Amygdala (tissue), 56 donors: ENCODE results near the gene CETP.
"Not testable (repeated sequence)": the region's sequence is repeated elsewhere in the genome, so short reads cannot be mapped to it uniquely, and the experiment has no call there.

Experiments used
- DNase-seq, 56 donors: peaks; one replicate each; lab custom pipeline; 2025; lab: John Stamatoyannopoulos, UW

CETP gene

DNA sequence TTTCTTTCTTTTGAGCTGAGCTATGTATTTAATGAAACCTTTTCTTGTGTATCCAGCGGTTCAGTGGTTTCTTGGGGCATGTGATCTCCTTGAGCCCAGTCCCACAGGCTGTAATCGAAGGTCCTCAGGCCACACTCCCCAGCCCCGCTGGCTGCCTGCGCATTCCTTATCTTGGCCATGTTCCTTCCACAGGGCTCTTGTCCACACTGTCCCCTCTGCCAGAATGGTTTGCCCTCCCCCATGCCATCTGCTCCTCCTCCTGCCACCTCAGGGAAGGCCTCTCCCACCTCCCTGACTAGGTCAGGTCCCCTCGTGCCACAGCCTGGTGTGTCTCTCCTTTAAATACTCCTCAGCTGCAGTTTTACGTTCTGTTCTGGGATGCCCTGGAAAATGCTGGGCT is 15.5 kb downstream of the CETP start:
- no peak for DNase-seq

DNA sequence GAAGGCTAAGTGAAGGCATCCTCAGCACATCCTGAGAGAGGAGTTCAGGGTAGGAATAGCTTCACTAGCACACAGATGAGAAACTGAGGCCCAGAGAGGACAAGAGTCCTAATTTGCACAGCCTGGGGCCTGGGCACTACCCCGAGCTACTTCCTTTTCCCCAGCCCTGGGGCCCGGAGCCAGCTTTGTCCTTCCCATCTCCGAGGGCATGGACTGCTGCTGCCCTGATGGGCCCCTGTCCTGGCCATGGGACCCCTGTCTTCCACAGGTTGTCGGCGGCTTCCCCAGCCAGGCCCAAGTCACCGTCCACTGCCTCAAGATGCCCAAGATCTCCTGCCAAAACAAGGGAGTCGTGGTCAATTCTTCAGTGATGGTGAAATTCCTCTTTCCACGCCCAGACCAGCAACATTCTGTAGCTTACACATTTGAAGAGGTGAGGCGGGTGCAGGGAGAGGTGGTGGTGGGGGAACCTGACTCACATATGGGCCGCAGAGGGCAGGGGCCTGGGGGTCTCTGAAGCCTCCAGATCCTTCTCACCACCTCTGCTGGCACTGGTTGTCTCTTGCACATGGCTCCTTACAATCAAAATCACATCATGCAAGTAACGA is 16.2 kb downstream of the CETP start:
- no peak for DNase-seq

DNA sequence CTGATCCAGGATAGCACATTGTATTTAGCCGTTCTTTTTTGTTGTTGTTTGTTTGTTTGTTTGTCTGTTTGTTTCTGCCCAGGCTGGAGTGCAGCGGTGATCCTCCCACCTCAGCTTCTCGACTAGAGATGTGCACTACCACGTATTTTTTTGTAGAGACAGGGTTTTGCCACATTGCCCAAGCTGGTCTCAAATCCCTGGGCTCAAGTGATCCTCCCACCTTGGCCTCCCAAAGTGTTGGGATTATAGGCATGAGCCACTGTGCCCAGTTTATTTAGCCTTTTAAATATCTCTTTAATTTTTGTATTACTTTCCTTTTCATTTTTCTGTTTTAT is 18.4 kb downstream of the CETP start:
- DNase-seq, result no peak

DNA sequence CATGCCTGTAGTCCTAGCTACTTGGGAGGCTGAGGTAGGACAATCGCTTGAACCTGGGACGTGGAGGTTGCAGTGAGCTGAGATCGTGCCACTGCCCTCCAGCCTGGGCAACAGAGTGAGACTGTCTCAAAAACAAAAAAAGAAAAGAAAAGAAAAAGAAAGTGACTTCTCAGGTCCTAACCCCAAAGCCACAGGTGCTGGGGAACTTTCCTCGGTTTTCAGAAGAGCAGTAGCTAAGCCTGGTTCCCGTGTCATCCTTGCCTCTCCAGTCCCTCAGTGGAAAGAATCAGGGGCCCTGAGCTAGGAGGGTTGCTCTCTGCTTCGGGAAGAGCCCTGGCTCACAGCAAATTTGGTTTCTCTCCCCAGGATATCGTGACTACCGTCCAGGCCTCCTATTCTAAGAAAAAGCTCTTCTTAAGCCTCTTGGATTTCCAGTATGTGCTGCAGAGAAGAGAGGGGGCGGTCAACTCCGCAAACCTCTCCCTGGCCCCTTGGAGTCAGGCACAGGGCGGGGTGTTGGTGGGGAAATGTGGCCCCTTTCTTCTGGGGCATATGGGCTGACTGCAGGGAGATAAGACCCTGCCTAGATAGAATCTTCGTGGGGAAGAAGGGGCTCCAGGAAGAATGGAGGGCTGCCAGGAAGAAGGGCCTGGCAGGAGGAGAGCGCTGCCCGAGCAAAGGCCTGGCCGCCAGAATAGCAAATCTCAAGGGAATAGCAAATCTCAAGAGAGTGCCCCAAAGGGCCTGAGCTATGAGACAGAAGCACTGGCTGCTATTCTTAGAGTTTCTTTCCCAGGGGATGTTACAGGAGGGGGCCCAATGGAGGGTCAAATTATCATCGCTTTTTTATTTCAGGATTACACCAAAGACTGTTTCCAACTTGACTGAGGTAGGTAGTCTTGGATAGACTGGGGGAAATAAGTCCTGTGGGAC is 19.3 kb downstream of the CETP start:
- DNase-seq, result no peak

DNA sequence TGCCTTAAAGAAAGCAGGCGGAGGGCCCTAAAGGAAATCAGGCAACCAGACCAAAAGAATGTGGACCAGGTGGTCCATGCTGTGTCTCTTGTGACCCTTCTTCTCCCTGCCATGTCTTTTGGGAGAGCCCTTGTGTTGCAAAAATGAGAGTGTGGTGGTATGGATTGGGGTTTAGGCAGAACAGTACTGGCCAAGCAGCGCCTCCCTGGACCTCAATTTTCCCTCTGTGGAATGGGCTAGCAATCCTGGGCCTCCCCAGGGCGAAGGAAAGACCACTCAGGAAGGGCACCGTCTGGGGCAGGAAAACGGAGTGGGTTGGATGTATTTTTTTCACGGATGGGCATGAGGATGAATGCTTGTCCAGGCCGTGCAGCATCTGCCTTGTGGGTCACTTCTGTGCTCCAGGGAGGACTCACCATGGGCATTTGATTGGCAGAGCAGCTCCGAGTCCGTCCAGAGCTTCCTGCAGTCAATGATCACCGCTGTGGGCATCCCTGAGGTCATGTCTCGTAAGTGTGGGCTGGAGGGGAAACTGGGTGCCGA is 20.1 kb downstream of the CETP start:
- no peak for DNase-seq

DNA sequence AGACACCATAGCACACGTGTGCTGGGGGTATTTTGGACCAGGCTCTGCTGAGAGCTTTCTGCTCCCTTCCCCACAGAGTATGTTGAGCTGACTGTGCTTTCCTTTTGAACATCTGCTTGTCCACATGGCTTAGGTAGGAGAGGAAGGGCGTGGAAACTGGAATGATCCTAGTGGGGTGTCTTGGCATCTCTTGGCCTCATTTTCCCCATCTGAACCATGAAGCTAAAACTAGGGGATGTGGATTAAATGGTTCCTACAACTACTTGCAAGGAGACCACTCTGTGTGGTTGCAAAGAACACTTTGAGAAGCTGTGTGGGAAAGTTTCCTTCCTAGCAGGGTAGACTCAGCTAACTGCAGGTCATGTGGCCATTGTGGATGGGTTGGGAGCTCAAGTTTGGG is 20.9 kb downstream of the CETP start:
- no peak for DNase-seq

DNA sequence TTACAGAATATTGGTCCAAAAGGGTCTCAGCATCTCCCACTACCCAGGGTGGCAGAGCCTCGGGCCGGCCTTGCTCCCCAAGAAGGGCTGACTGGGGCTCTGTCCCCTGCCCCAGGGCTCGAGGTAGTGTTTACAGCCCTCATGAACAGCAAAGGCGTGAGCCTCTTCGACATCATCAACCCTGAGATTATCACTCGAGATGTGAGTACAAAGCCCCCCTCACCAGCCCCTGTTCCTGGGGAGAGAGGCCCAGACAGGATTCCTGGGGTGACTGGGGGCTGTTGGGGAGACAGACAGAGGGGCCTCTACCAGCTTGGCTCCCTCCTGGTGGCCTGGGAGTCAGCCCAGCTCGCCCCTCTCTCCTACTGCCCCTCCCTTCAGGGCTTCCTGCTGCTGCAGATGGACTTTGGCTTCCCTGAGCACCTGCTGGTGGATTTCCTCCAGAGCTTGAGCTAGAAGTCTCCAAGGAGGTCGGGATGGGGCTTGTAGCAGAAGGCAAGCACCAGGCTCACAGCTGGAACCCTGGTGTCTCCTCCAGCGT is 21.5 kb downstream of the CETP start:
- DNase-seq, result no peak

DNA sequence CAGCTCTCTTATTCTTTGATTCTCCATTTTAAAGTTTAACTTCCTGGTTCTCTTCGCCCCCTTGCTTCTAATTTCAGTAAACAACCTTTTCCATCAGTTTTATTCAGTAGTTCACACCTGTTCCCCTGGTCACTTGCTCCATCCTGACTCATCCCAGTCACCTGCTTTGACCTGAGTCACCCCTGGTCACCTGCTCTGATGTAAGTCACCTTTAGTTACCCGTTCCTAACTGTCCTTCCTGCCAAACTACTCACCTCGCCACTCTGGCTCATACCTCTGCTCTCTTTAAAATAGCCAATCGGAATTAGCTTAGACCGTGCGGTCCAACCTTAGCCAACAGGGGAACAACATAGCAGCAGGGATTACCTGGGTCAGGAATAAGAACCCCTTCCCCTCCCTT is 22.9 kb downstream of the CETP start:
- no peak for DNase-seq

DNA sequence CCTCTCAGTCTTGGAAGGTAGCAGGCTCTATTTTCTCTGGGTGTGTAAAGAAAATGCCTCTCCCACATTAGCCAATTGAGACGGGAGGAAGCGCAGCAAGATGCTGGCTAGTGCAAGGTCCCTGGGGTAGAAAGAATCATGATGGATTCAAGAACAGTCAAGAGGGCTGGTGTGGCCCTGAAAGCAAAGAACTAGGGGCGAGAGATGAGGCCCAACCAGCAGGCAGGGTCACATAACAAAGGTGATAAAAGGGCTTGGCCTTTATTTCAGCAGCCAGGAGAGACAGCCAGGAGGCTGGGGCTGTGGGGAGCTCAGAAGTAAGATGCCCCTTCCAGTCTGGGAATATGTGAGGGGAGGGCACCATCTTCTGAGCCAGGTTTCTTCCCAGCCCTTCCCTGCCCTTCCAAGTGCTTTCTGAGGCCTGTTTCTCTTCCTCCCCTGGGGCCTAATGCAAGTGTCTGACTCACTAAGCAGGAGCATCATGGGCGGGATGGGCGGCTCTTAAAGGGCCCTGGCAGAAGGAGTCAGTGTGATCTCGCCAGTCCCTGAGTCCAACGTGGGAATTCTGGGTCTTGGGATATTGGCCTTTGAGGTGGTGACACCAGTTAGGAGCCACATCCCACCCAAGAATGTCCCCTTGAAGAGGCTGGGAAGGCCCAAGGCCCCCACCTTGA is 23.7 kb downstream of the CETP start:
- DNase-seq, result peak in 1 of 56 donors; percentile 3

DNA sequence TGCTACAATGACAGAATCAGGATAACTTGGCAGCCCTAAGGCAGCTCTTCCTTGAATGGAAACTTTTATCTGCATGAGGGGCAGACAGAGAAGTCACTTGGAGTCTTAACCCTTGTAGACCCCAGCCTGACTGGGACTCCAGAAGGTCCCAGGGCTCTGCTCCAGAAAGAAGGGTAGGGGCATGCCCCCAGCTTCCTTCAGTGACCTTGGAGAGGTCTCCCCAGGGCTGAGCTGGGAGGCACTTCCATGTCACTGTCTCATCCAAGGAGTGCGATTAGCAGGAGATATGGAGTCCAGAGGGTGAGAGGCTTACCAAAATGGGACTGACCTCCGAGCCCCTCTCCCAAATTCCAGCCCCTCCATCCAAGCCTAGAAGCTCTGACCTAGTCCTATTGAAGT is 24.2 kb downstream of the CETP start:
- no peak for DNase-seq

DNA sequence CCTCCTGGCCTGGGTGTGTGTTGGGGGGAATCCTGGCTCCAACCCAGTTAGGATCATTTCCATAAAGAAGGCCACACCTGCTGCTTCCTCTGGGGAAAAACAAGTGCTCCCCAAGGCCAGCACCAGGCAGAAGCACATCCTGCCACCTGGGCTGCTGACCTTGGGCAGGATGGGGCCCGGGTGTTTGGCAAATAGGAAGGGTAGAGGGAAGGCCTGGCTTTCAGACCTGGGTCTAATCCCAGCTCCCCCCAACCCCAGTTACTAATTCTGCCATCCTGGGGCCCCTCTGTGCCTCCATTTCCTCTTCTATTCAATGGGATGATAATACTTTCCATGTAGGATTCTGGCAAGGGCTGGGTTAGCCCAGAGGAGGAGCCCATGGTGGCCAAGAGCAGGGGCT is 24.6 kb downstream of the CETP start:
- no peak for DNase-seq

DNA sequence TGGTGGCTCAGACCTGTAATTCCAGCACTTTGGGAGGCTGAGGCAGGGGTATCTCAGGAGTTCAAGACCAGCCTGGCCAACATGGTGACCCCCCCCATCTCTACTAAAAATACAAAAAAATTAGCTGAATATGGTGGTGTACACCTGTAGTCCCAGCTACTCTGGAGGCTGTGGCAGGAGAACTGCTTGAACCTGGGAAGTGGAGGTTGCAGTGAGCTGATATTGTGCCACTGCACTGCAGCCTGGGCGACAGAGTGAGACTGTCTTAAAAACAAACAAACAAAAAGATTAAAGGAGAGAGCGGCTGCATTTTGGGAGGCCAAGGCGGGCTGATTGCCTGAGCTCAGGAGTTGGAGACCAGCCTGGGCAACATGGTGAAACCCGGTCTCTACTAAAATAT is 25.2 kb downstream of the CETP start:
- DNase-seq, result not testable (repeated sequence)

DNA sequence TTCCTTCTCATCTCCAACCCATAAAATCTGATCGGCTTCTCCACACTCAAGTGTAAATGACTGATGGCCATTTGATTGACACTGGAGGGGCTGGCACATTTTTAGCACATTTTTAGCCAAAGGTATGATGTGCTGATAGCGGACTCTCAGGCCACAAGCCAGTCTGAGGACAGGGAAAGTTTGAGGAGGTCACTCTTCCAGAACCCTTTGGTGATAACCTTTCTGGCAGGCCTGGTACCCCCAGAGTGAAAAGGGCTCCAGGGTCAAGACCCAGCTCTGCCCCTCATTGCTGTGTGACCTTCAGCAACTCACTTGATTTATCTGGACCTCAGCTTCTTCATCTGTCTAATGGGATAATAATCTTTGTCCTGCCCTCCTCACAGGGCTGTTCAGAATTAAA is 25.9 kb downstream of the CETP start:
- DNase-seq, result no peak

DNA sequence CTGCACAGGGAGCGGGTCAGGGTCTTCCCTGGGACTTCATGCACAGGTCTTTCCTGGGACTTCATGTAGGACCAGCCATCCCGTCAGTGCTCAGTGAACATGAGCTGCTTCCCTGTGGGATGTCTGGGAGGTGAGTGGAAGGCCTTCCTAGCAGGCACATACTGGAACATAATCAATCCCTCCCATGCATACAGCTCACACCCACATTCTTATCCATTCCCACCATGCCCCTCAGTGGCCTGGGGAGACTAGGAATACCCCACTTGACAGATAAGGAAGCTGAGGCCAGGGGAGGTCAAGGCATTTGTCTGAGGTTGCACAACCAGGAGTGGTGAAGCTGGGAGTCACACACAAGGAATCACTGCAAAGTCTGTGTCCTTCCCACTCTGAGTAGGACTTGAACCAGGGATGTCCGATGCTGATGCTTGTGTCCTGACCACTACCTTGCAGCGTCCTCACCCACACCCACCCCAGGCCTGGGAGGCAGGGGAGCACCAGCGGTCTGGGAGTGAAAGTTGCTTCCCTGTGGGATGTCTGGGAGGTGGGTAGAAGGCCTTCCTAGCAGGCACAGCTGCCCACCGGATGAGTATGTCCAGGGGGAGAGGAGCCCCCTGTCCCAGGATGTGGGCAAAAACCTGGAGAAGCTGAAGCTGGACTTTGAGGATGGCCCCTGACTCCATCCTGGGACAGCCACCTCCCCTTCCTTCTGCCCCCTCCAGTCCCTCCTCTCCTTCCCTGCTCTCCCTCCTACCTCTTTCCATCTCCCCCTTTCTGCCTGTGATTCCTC is 26.6 kb downstream of the CETP start:
- DNase-seq, result peak in 1 of 56 donors; percentile 8

DNA sequence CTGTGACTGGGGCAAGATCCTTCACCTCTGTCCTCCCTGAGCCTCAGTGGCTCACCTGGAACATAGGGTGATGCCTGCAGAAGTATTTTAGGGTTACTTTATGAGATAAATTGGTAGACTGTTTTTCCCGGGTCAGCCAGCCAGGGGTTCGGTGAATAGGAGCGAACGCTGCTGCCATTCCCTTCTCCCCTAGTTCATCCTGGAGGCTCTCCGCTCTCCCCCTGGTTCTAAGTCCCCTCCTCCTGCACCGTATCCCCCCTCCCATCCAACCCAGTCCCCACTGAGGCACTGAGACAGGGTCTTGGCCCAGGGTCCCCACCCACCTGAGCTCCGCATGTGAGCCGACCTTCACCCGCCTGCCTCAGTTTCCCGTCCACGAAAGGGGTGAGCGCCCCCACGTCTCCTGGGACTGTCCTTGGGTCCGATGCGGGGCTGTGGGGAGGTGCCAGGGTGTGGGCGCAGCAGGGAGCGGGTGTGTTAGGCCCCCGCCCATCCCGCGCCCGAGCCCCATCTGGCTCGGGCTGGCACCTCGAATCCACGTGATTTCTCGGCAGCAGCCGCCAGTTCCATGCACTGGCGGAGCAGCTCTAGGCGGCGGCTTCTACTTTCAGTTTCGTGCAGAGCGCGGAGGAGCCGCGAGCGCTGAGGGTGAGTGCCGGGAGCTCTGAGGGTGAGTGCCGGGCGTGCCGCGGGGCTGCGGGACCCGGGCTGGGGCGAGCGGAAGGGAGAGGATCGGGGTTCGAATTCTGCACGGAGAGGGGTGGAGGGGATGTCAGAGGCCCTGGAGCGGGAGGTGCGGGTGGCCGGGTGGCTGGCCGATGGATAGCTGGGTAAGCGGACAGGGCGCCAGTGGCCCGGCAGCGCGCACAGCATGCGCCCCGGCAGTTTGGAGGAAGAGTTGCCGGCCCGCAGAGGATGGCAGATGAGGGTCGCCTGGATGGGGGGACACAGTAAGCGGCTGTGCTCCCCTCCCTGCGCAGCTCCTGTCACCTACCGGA is 27.5 kb downstream of the CETP start, which contains the start of gene NLRC5:
Gene NLRC5 (plus strand): TSS at position 610 of the 998 bp plus-strand sequence. CDS start 31,156 bp downstream, outside the sequence.
- DNase-seq, result peak in 52 of 56 donors; percentile 18 to 83 (median 62)

DNA sequence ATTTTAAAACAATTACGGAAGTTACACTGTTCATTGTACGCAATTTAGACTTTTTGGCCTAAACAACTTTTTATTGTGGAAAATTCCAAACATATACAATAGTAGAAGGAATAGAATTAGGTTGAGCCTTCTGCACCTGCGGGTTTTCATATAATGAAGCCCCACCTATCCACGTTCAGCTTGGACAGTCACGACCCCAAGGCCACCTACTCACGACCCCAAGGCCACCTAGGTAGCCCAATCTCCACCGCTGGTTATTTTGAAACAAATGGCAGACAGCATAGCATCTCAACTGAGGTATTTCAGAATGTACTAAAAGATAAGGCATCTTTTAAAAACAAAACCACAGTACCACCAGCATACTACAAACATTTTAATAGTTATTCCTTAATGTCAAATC is 28.2 kb downstream of the CETP start:
- DNase-seq, result no peak

DNA sequence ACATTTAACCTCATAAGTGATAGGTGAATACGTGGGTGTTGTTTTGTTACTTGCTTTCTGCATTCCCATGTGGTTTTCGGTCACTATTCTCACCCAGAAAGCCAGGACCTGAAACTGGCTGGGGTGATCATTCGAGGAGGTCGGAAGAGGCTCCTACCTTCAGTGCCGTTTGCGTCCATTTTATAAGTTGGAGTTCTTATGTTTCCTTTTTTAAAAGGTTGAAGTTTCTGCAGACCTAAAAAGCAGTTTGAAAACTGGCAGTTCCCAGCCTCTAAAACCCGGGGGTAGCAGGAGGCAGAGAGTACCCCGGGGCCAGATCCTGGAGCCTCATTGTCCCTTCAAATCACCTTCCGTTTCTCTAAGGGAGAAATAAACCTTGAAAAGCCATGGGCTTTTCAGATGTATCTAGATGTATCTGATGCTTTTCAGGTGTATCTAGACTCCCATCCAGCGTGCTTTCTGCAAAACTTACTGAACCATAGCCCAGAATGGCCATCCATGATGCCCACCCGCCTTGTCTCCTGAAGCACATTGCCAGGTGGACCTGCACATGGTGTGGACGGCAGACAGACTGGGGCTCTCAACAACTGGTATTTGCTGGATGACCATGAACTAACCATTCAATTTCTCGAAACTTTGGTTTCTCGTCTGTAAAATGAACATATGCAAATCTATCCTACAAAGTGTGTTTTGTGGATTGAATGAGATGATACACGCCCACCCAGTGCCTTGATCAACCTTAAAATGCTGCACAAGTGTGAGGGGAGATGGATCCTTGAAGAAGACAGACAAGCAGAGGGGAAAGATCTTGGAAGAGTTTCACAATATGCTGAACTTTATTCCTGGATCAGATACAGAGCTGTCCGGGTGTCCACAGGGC is 28.9 kb downstream of the CETP start:
- no peak for DNase-seq

DNA sequence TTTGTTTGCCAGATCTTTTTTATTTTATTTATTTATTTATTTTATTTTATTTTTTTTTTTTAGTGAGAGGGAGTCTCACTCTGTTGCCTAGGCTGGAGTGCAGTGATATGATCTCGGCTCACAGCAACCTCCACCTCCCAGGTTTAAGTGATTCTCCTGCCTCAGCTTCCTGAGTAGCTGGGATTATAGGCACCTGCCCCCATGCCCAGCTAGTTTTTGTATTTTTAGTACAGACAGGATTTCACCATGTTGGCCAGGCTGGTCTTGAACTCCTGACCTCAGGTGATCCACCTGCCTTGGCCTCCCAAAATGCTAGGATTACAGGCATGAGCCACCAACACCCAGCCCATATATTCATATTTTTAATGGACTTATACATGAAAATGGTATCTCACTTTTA is 30.7 kb downstream of the CETP start:
- not testable (repeated sequence) for DNase-seq
